GM23338 (cell line): ENCODE results near the gene SRI. TPM values are rescaled to one million over a fixed set of nuclear protein-coding genes. Genes with fewer than 3 reads are reported as not detected.

Experiments
- ATAC-seq: fragments of 200-7000 bp; cut with Tn5 transposase; 3 replicates; pipeline ENCODE4 v1.9.1; 2020
- DNase-seq: peaks from one replicate; pipeline ENCODE4 v3.0.0-alpha.2; 2015; ENCODE audit warnings: low spot score
- H2AFZ ChIP-seq: fragments of 200-600 bp; sonication (generic); 2 replicates; pipeline ENCODE4 v1.8.0; 2016; ENCODE audit warnings: antibody characterized with exemption, mild to moderate bottlenecking, moderate library complexity
- H3F3A ChIP-seq: fragments of 200-600 bp; sonication (generic); replicated peaks from 2 replicates; pipeline ENCODE4 v1.8.0; 2017; ENCODE audit warnings: antibody characterized with exemption, mixed run types, low read depth
- H3K27ac ChIP-seq: fragments of 200-600 bp; sonication (generic); 2 replicates; pipeline ENCODE4 v1.6.1; 2016; ENCODE audit warnings: low read depth
- H3K27me3 ChIP-seq: fragments of 200-600 bp; sonication (generic); 2 replicates; pipeline ENCODE4 v1.8.0; 2016; ENCODE audit warnings: mild to moderate bottlenecking, mixed run types, moderate library complexity; ENCODE audit not compliant: insufficient read depth
- H3K36me3 ChIP-seq: fragments of 200-600 bp; sonication (generic); 2 replicates; pipeline ENCODE4 v1.8.0; 2016; ENCODE audit warnings: mild to moderate bottlenecking; ENCODE audit not compliant: insufficient read depth
- H3K4me1 ChIP-seq: fragments of 200-600 bp; sonication (generic); 2 replicates; pipeline ENCODE4 v1.8.0; 2016; ENCODE audit warnings: mild to moderate bottlenecking, moderate library complexity; ENCODE audit not compliant: insufficient read depth
- H3K4me2 ChIP-seq: fragments of 200-600 bp; sonication (generic); 2 replicates; pipeline ENCODE4 v1.7.1; 2017; ENCODE audit warnings: mixed run types
- H3K4me3 ChIP-seq: fragments of 200-600 bp; sonication (generic); 2 replicates; pipeline ENCODE4 v1.6.1; 2016; ENCODE audit warnings: mixed run types
- H3K79me2 ChIP-seq: fragments of 200-600 bp; sonication (generic); replicated peaks from 2 replicates; pipeline ENCODE4 v1.8.0; 2017; ENCODE audit warnings: mild to moderate bottlenecking; ENCODE audit not compliant: insufficient read depth
- H3K9me2 ChIP-seq: fragments of 200-600 bp; sonication (generic); 2 replicates; pipeline ENCODE4 v1.8.0; 2017; ENCODE audit not compliant: insufficient read depth
- H4K20me1 ChIP-seq: fragments of 200-600 bp; sonication (generic); replicated peaks from 2 replicates; pipeline ENCODE4 v1.8.0; 2017; ENCODE audit warnings: mild to moderate bottlenecking; ENCODE audit not compliant: insufficient read depth
- H3K27ac Mint-ChIP-seq: 2 replicates; pipeline ENCODE4 v1.8.0; 2020; ENCODE audit warnings: inconsistent platforms, mild to moderate bottlenecking, moderate library complexity, mixed read lengths
- H3K27me3 Mint-ChIP-seq: 3 replicates; pipeline ENCODE4 v1.8.0; 2022; ENCODE audit warnings: low read depth, mild to moderate bottlenecking, moderate library complexity, mixed read lengths, inconsistent platforms; ENCODE audit not compliant: insufficient read depth, poor library complexity
- H3K36me3 Mint-ChIP-seq: 3 replicates; pipeline ENCODE4 v1.8.0; 2021; ENCODE audit warnings: low read depth, mild to moderate bottlenecking, inconsistent platforms, moderate library complexity, mixed read lengths
- H3K4me1 Mint-ChIP-seq: 3 replicates; pipeline ENCODE4 v1.8.0; 2020; ENCODE audit warnings: mild to moderate bottlenecking, inconsistent platforms, mixed read lengths
- H3K4me3 Mint-ChIP-seq: 3 replicates; pipeline ENCODE4 v1.8.0; 2021; ENCODE audit warnings: moderate library complexity, mild to moderate bottlenecking, inconsistent platforms, mixed read lengths
- H3K9me3 Mint-ChIP-seq: 3 replicates; pipeline ENCODE4 v1.8.0; 2020; ENCODE audit warnings: moderate library complexity, mild to moderate bottlenecking, inconsistent platforms, mixed read lengths
- CREB1 ChIP-seq: fragments of 250-450 bp; sonication (Bioruptor Pico); IDR thresholded peaks from 2 replicates; pipeline ENCODE4 v1.5.0; 2020; ENCODE audit warnings: low read depth, mild to moderate bottlenecking, moderate library complexity
- JUNB ChIP-seq: IDR thresholded peaks from one replicate; pipeline ENCODE4 v1.6.1; 2016; ENCODE audit warnings: antibody characterized with exemption; ENCODE audit not compliant: unreplicated experiment
- NANOG ChIP-seq: IDR thresholded peaks from 2 replicates; pipeline ENCODE4 v1.6.1; 2016; ENCODE audit warnings: antibody characterized with exemption, borderline replicate concordance
- POLR2AphosphoS5 ChIP-seq: IDR thresholded peaks from 2 replicates; pipeline ENCODE4 v1.6.1; 2016; ENCODE audit warnings: antibody characterized with exemption, low read depth
- REST ChIP-seq: IDR thresholded peaks from one replicate; pipeline ENCODE4 v1.6.1; 2018; ENCODE audit warnings: antibody characterized with exemption; ENCODE audit not compliant: unreplicated experiment
- ZNF462 ChIP-seq: fragments of 250-450 bp; sonication (Bioruptor Pico); IDR thresholded peaks from 2 replicates; pipeline ENCODE4 v1.5.0; 2020; ENCODE audit warnings: mild to moderate bottlenecking, moderate library complexity
- polyA plus RNA-seq: library from polyadenylated mRNA; unstranded; fragments of >200 nt; fragmentation: Nextera tagmentation; extraction: Ambion mirVana; gene quantifications from 2 replicates; pipeline ENCODE4 v1.2.1, GENCODE V29; 2016
- total RNA-seq: library from RNA; depleted of rRNA; stranded (reverse); fragments of >200 nt; shearing (Covaris generic); gene quantifications from 2 replicates; pipeline ENCODE4 v1.2.3, GENCODE V29; 2014
- TF ChIP-seq, protein P1 (sequence below): IDR thresholded peaks from 2 replicates; pipeline ENCODE4 v1.6.1; 2016; ENCODE audit warnings: antibody characterized with exemption
- TF ChIP-seq, protein P2 (sequence below), 2 experiments: fragments of 200-600 bp in 1 of 2; sonication (generic) in 1 of 2; conservative IDR thresholded peaks; 2 replicates each; pipeline versions ENCODE4 v1.5.1 to v1.6.1; 2016 to 2017; ENCODE audit warnings: antibody characterized with exemption in 2 of 2, low read depth in 2 of 2, mild to moderate bottlenecking in 2 of 2, moderate library complexity in 1 of 2

The SRI gene
- total and polyA plus RNA-seq, 2 experiments from 2014 or later = 141 to 321 TPM

DNA sequence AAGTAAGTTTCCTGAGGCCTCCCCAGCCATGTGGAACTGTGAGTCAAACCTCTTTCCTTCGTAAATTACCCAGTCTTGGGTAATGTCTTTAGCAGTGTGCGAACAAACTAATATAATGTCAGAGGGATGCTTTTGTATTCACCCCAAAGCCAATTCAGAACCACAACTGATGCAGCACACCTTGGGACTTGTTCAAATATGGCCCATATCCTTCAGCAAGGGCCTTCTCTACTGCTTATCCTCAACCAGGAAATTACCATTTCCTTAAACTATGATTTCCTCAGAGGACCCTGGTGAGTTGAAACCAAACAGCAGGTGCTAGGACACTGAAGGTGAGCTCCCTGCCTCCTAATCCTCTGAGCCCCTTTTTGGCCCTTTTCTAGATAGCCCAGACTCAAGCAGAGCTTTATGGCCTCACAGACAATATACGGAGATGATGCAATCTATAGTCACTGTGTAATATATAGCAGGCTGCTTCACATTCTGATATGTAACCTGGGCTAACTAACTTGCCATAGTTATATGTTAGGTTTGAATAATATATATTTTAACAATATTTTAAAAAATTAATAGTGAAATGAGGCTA is 15.2 kb downstream of the SRI start (continued):
- TF ChIP-seq REST (no peak), POLR2AphosphoS5 (no peak), CREB1 (no peak)
- TF ChIP-seq, protein P1, sequence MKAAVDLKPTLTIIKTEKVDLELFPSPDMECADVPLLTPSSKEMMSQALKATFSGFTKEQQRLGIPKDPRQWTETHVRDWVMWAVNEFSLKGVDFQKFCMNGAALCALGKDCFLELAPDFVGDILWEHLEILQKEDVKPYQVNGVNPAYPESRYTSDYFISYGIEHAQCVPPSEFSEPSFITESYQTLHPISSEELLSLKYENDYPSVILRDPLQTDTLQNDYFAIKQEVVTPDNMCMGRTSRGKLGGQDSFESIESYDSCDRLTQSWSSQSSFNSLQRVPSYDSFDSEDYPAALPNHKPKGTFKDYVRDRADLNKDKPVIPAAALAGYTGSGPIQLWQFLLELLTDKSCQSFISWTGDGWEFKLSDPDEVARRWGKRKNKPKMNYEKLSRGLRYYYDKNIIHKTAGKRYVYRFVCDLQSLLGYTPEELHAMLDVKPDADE = no peak

GRCh38 chr7:88203401-88203800 is 16.4 kb downstream of the SRI start:
- H3K27ac ChIP-seq = no peak overlapping the region
- ATAC-seq (no peak), DNase-seq (no peak)
- no peak overlapping the region for H3K4me3 ChIP-seq
- H4K20me1 ChIP-seq = no peaks in the 10 kb centered on the region
- H3F3A ChIP-seq = no peaks in the 10 kb centered on the region
- no peaks in the 10 kb centered on the region for H3K79me2 ChIP-seq
- Mint-ChIP-seq H3K9me3 (no peaks in the 10 kb centered on the region), H3K36me3 (peaks cover 44% of the 10 kb centered on the region), H3K27ac (no peak overlapping the region), H3K27me3 (no peaks in the 10 kb centered on the region), H3K4me3 (no peak overlapping the region), H3K4me1 (peaks cover 39% of the 10 kb centered on the region)
- H3K4me2 ChIP-seq = no peak overlapping the region
- peaks cover 29% of the 10 kb centered on the region for H3K4me1 ChIP-seq
- no peak overlapping the region for H2AFZ ChIP-seq
- no peaks in the 10 kb centered on the region for H3K9me2 ChIP-seq
- H3K27me3 ChIP-seq = no peaks in the 10 kb centered on the region
- peaks cover 25% of the 10 kb centered on the region for H3K36me3 ChIP-seq
- TF ChIP-seq, protein P2, sequence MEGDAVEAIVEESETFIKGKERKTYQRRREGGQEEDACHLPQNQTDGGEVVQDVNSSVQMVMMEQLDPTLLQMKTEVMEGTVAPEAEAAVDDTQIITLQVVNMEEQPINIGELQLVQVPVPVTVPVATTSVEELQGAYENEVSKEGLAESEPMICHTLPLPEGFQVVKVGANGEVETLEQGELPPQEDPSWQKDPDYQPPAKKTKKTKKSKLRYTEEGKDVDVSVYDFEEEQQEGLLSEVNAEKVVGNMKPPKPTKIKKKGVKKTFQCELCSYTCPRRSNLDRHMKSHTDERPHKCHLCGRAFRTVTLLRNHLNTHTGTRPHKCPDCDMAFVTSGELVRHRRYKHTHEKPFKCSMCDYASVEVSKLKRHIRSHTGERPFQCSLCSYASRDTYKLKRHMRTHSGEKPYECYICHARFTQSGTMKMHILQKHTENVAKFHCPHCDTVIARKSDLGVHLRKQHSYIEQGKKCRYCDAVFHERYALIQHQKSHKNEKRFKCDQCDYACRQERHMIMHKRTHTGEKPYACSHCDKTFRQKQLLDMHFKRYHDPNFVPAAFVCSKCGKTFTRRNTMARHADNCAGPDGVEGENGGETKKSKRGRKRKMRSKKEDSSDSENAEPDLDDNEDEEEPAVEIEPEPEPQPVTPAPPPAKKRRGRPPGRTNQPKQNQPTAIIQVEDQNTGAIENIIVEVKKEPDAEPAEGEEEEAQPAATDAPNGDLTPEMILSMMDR (conservative IDR thresholded peaks at IDR 0.05; ENCODE audit: low read depth in 2 of 2) = no peak
- no peak for TF ChIP-seq CREB1
- TF ChIP-seq ZNF462 (CRISPR knock-in tag) = no peak
- no peak for TF ChIP-seq JUNB
- TF ChIP-seq, protein P1 = no peak
- no peak for TF ChIP-seq NANOG
- no peak for TF ChIP-seq POLR2AphosphoS5
